HepG2 (cell line): ENCODE results near the gene CPT1C. TPM values are rescaled to one million over a fixed set of nuclear protein-coding genes. Genes with fewer than 3 reads are reported as not detected.

ENCODE experiments used
- GMEB2 ChIP-seq: IDR thresholded peaks from 2 replicates; pipeline ENCODE4 v1.6.1; 2016; ENCODE audit warnings: missing biosample characterization, missing genetic modification reagents, low read depth
- KIAA2018 ChIP-seq: sonication (generic); formaldehyde crosslinking; IDR thresholded peaks from 2 replicates; pipeline ENCODE4 v1.5.0; 2020; ENCODE audit warnings: mild to moderate bottlenecking, missing genetic modification reagents, borderline replicate concordance
- LCORL ChIP-seq, 2 experiments: fragments of 450-650 bp in 1 of 2; sonication (generic) in 1 of 2; formaldehyde crosslinking in 1 of 2; IDR thresholded peaks; 2 replicates each; pipeline versions ENCODE4 v1.5.0 to v1.6.1; 2017 to 2020; ENCODE audit warnings: antibody characterized with exemption in 1 of 2, missing genetic modification reagents in 1 of 2
- MEF2D ChIP-seq: sonication (generic); formaldehyde crosslinking; IDR thresholded peaks from 2 replicates; pipeline ENCODE4 v1.5.1; 2020; ENCODE audit warnings: mild to moderate bottlenecking, missing genetic modification reagents
- MTERF4 ChIP-seq: sonication (generic); formaldehyde crosslinking; IDR thresholded peaks from 2 replicates; pipeline ENCODE4 v1.8.0; 2023; ENCODE audit warnings: mild to moderate bottlenecking, missing genetic modification reagents
- NFKBIZ ChIP-seq: IDR thresholded peaks from 2 replicates; pipeline ENCODE4 v1.6.1; 2018; ENCODE audit warnings: missing genetic modification reagents, missing compliant biosample characterization
- RBAK ChIP-seq: sonication (generic); formaldehyde crosslinking; IDR thresholded peaks from 2 replicates; pipeline ENCODE4 v1.5.1; 2020; ENCODE audit warnings: mild to moderate bottlenecking, missing genetic modification reagents
- SP2 ChIP-seq: sonication (generic); formaldehyde crosslinking; IDR thresholded peaks from 2 replicates; pipeline ENCODE4 v1.5.1; 2020; ENCODE audit warnings: mild to moderate bottlenecking, missing genetic modification reagents
- SSRP1 ChIP-seq: IDR thresholded peaks from 2 replicates; pipeline ENCODE4 v1.6.1; 2016; ENCODE audit warnings: control low read depth
- ZBTB34 ChIP-seq: sonication (generic); formaldehyde crosslinking; IDR thresholded peaks from 2 replicates; pipeline ENCODE4 v1.8.0; 2022; ENCODE audit warnings: mild to moderate bottlenecking, missing genetic modification reagents
- ZNF891 ChIP-seq: sonication (generic); formaldehyde crosslinking; IDR thresholded peaks from 2 replicates; pipeline ENCODE4 v1.5.0; 2020; ENCODE audit warnings: mild to moderate bottlenecking, missing genetic modification reagents
- polyA plus RNA-seq, 8 experiments: library from polyadenylated mRNA; depleted of rRNA in 3 of 8; stranded (reverse) in 7 of 8; unstranded in 1 of 8; fragments of >200 nt; fragmentation: Illumina TruSeq in 4 of 8; extraction: Trizol in 4 of 8; gene quantifications; 2 replicates each; pipeline versions ENCODE4 v1.2.1 to v1.2.3, GENCODE V29; 2011 to 2016; ENCODE audit warnings: low read depth in 4 of 8, missing spikeins in 1 of 8, mixed read lengths in 1 of 8; ENCODE audit not compliant: insufficient read depth in 1 of 8
- total RNA-seq, 5 experiments: library from RNA; depleted of rRNA; stranded (reverse); fragments of >200 nt; fragmentation: Illumina TruSeq; extraction: Trizol; gene quantifications; 2 replicates each; pipeline ENCODE4 v1.2.3, GENCODE V29; 2016; ENCODE audit warnings: low read depth in 1 of 5
- TF ChIP-seq, protein P1 (sequence below): sonication (generic); formaldehyde crosslinking; IDR thresholded peaks from 2 replicates; pipeline ENCODE4 v1.4.0; 2020; ENCODE audit warnings: mild to moderate bottlenecking, missing genetic modification reagents, borderline replicate concordance

Gene CPT1C
- total and polyA plus RNA-seq, 2 of the 13 experiments (the other 11 are each of a cell fraction or from before 2014, with no cell fraction given) = 0.18 TPM; not detected in 1

DNA sequence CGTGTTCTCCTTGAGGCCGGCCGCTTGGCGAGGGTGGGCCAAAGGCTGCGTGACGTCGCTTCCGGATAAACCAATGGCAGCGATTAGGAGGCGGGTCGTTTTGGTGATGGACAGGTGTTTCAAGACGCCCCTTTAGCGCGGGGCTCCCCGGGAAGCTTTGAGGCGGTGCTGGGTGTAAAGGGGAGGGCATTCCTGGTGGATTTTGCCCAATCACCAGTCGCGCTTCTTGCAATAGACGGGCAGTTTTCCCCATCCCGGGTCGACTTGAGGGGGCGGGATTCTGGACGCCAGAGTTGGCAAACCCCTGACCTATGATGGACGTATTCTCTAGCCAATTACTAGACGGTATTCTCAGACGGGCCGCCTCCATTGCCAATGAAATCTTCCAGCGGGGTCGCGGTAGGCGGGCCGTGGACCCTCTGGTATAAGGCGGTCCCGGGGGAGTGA is 14.1 kb upstream of the CPT1C start (continued):
- no peak for TF ChIP-seq KIAA2018 (CRISPR knock-in tag)
- no peak for TF ChIP-seq RBAK (CRISPR knock-in tag)
- TF ChIP-seq MEF2D (CRISPR knock-in tag) = no peak
- TF ChIP-seq, protein P1, sequence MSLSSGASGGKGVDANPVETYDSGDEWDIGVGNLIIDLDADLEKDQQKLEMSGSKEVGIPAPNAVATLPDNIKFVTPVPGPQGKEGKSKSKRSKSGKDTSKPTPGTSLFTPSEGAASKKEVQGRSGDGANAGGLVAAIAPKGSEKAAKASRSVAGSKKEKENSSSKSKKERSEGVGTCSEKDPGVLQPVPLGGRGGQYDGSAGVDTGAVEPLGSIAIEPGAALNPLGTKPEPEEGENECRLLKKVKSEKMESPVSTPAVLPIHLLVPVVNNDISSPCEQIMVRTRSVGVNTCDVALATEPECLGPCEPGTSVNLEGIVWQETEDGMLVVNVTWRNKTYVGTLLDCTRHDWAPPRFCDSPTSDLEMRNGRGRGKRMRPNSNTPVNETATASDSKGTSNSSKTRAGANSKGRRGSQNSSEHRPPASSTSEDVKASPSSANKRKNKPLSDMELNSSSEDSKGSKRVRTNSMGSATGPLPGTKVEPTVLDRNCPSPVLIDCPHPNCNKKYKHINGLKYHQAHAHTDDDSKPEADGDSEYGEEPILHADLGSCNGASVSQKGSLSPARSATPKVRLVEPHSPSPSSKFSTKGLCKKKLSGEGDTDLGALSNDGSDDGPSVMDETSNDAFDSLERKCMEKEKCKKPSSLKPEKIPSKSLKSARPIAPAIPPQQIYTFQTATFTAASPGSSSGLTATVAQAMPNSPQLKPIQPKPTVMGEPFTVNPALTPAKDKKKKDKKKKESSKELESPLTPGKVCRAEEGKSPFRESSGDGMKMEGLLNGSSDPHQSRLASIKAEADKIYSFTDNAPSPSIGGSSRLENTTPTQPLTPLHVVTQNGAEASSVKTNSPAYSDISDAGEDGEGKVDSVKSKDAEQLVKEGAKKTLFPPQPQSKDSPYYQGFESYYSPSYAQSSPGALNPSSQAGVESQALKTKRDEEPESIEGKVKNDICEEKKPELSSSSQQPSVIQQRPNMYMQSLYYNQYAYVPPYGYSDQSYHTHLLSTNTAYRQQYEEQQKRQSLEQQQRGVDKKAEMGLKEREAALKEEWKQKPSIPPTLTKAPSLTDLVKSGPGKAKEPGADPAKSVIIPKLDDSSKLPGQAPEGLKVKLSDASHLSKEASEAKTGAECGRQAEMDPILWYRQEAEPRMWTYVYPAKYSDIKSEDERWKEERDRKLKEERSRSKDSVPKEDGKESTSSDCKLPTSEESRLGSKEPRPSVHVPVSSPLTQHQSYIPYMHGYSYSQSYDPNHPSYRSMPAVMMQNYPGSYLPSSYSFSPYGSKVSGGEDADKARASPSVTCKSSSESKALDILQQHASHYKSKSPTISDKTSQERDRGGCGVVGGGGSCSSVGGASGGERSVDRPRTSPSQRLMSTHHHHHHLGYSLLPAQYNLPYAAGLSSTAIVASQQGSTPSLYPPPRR (CRISPR knock-in tag) = no peak
- TF ChIP-seq MTERF4 (CRISPR knock-in tag) = no peak
- TF ChIP-seq ZBTB34 (CRISPR knock-in tag) = no peak
- TF ChIP-seq SSRP1 (CRISPR knock-in tag) = no peak
- peak; percentile 97 for TF ChIP-seq SP2
- TF ChIP-seq GMEB2 (CRISPR knock-in tag) = no peak
- no peak for TF ChIP-seq LCORL (IDR thresholded peaks at IDR 0.05)
- TF ChIP-seq LCORL (CRISPR knock-in tag; IDR thresholded peaks at IDR 0.05) = 0 out of 2 replicates have a peak, but pooled peaks have one; percentile 43
- TF ChIP-seq NFKBIZ (CRISPR knock-in tag) = no peak
- no peak for TF ChIP-seq ZNF891 (CRISPR knock-in tag)
